OCI-LY3 (cell line): ENCODE results near the gene TACC3.
A peak's percentile ranks its signal among the peaks of the same experiment; 100 is the strongest.

Source experiments
- H2AFZ ChIP-seq: fragments of 200-600, 300-600 bp; shearing (Covaris generic); 2 replicates; pipeline ENCODE4 v1.6.0; 2014; ENCODE audit warnings: antibody characterized with exemption, low read depth, low read length
- H3K27ac ChIP-seq: fragments of 200-600, 300-600 bp; sonication (generic); 2 replicates; pipeline ENCODE4 v1.5.1; 2014; ENCODE audit warnings: mild to moderate bottlenecking, low read length, moderate library complexity, mixed read lengths
- H3K27me3 ChIP-seq: fragments of 200-600, 300-600 bp; sonication (generic); 2 replicates; pipeline ENCODE4 v1.6.1; 2014; ENCODE audit warnings: low read depth, low read length, mixed read lengths
- H3K36me3 ChIP-seq: fragments of 200-600, 300-600 bp; sonication (generic); replicated peaks from 2 replicates; pipeline ENCODE3; 2014; ENCODE audit warnings: low read depth, low read length, mixed read lengths
- H3K4me1 ChIP-seq: fragments of 300-600, 200-600 bp; sonication (generic); 2 replicates; pipeline ENCODE4 v1.6.1; 2014; ENCODE audit warnings: low read length, mixed read lengths
- H3K4me2 ChIP-seq: fragments of 200-600, 300-600 bp; sonication (generic); 2 replicates; pipeline ENCODE4 v1.6.1; 2014; ENCODE audit warnings: low read length, mixed read lengths
- H3K4me3 ChIP-seq: fragments of 300-600, 200-600 bp; sonication (generic); 2 replicates; pipeline ENCODE4 v1.5.1; 2014; ENCODE audit warnings: antibody characterized with exemption, mild to moderate bottlenecking, low read length, moderate library complexity
- H3K79me2 ChIP-seq: fragments of 300-600, 200-600 bp; shearing (Covaris generic); 2 replicates; pipeline ENCODE4 v1.6.1; 2014; ENCODE audit warnings: mild to moderate bottlenecking, low read length, mixed read lengths
- H3K9ac ChIP-seq: fragments of 300-600, 200-600 bp; shearing (Covaris generic); 2 replicates; pipeline ENCODE4 v1.6.0; 2014; ENCODE audit warnings: mild to moderate bottlenecking, low read length, moderate library complexity
- H3K9me3 ChIP-seq: fragments of 200-600, 300-600 bp; shearing (Covaris generic); 2 replicates; pipeline ENCODE4 v1.6.1; 2014; ENCODE audit warnings: low read length, mixed read lengths; ENCODE audit not compliant: insufficient read depth
- H4K20me1 ChIP-seq: fragments of 200-600, 300-600 bp; sonication (generic); 2 replicates; pipeline ENCODE4 v1.6.1; 2016; ENCODE audit warnings: low read length, mixed read lengths; ENCODE audit not compliant: insufficient read depth
- EZH2phosphoT487 ChIP-seq: fragments of 200-600 bp; shearing (Covaris generic); IDR thresholded peaks from 2 replicates; pipeline ENCODE4 v1.6.1; 2018; ENCODE audit warnings: antibody characterized with exemption, mixed run types, low read depth
- TF ChIP-seq, protein P1 (sequence below): fragments of 200-600, 300-600 bp; sonication (generic); IDR thresholded peaks from 2 replicates; pipeline ENCODE4 v1.5.1; 2014; ENCODE audit warnings: antibody characterized with exemption, low read length, low read depth

TACC3 gene

GRCh38 chr4:1705732-1706131 is 15.6 kb upstream of the TACC3 start:
- Histone ChIP-seq H3K9me3 (no peaks in the 10 kb centered on the region), H3K4me3 (no peak overlapping the region), H3K9ac (no peak overlapping the region), H3K36me3 (peaks cover 61% of the 10 kb centered on the region), H3K79me2 (peaks cover 98% of the 10 kb centered on the region), H3K4me1 (peaks cover 14% of the 10 kb centered on the region), H4K20me1 (peaks cover 92% of the 10 kb centered on the region), H3K27ac (no peak overlapping the region), H3K27me3 (no peaks in the 10 kb centered on the region), H3K4me2 (no peak overlapping the region), H2AFZ (no peak overlapping the region)
- no peak for TF ChIP-seq EZH2phosphoT487
- TF ChIP-seq, protein P1, sequence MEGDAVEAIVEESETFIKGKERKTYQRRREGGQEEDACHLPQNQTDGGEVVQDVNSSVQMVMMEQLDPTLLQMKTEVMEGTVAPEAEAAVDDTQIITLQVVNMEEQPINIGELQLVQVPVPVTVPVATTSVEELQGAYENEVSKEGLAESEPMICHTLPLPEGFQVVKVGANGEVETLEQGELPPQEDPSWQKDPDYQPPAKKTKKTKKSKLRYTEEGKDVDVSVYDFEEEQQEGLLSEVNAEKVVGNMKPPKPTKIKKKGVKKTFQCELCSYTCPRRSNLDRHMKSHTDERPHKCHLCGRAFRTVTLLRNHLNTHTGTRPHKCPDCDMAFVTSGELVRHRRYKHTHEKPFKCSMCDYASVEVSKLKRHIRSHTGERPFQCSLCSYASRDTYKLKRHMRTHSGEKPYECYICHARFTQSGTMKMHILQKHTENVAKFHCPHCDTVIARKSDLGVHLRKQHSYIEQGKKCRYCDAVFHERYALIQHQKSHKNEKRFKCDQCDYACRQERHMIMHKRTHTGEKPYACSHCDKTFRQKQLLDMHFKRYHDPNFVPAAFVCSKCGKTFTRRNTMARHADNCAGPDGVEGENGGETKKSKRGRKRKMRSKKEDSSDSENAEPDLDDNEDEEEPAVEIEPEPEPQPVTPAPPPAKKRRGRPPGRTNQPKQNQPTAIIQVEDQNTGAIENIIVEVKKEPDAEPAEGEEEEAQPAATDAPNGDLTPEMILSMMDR, result no peak

DNA sequence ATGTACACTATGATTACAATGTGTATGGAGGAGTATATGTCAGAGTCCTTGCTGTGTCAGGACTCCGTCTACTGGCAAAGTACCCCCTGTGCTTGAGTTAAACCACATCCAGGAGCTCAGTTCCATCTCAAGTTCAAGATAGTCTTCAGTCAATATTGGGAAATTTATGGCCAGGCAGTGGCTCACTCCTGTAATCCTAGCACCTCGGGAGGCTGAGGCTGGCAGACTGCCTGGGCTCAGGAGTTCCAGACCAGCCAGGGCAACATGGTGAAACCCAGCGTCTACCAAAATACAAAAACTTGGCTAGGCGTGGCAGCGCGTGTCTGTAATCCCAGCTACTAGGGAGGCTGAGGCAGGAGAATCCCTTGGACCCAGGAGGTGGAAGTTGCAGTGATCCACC is 15.0 kb upstream of the TACC3 start:
- no peak overlapping the region for H3K9ac ChIP-seq
- no peak overlapping the region for H3K27ac ChIP-seq
- TF ChIP-seq, protein P1, result no peak
- TF ChIP-seq EZH2phosphoT487, result no peak
- peaks cover 98% of the 10 kb centered on the region for H3K79me2 ChIP-seq
- no peak overlapping the region for H3K4me3 ChIP-seq
- no peak overlapping the region for H3K4me2 ChIP-seq
- H3K9me3 ChIP-seq, result no peaks in the 10 kb centered on the region
- H4K20me1 ChIP-seq, result peaks cover 92% of the 10 kb centered on the region
- H2AFZ ChIP-seq, result no peak overlapping the region
- H3K36me3 ChIP-seq, result peaks cover 61% of the 10 kb centered on the region
- H3K4me1 ChIP-seq, result peaks cover 15% of the 10 kb centered on the region
- no peaks in the 10 kb centered on the region for H3K27me3 ChIP-seq

- Histone ChIP-seq H3K4me2 (no peak overlapping the region), H3K27ac (no peak overlapping the region)
These were observed 12.7 kb upstream of the TACC3 start for GRCh38 chr4:1708581-1708980.

GRCh38 chr4:1711055-1711570 is 10.2 kb upstream of the TACC3 start:
- Histone ChIP-seq H3K79me2 (peaks cover 93% of the 10 kb centered on the region), H4K20me1 (peaks cover 52% of the 10 kb centered on the region), H3K9me3 (no peaks in the 10 kb centered on the region), H3K36me3 (peaks cover 41% of the 10 kb centered on the region), H3K4me1 (peaks cover 33% of the 10 kb centered on the region), H2AFZ (no peak overlapping the region), H3K4me3 (peak overlapping the region; percentile 91), H3K4me2 (peak overlapping the region; percentile 86), H3K9ac (peak overlapping the region; percentile 100), H3K27ac (peak overlapping the region; percentile 90), H3K27me3 (no peaks in the 10 kb centered on the region)
- TF ChIP-seq, protein P1, result no peak
- TF ChIP-seq EZH2phosphoT487, result no peak

More at GRCh38 chr4:1708581-1708980, 12.7 kb upstream of the TACC3 start:
- Histone ChIP-seq H3K27me3 (no peaks in the 10 kb centered on the region), H3K36me3 (peaks cover 50% of the 10 kb centered on the region), H3K9me3 (no peaks in the 10 kb centered on the region), H3K4me3 (no peak overlapping the region), H3K4me1 (peaks cover 15% of the 10 kb centered on the region), H3K79me2 (peaks cover 93% of the 10 kb centered on the region), H4K20me1 (peaks cover 72% of the 10 kb centered on the region), H2AFZ (no peak overlapping the region), H3K9ac (no peak overlapping the region)
- TF ChIP-seq EZH2phosphoT487, result no peak
- TF ChIP-seq, protein P1, result no peak
